Mesenchymal stem cell (in vitro differentiated cells and primary cell): ENCODE data around the gene NIPAL3.
"Not testable (repeated sequence)": the region's sequence is repeated elsewhere in the genome, so short reads cannot be mapped to it uniquely, and the experiment has no call there.

ENCODE experiments used
- DNase-seq: peaks from one replicate; pipeline ENCODE4 v3.0.0-alpha.2; 2013
- H2AFZ ChIP-seq: one replicate; pipeline ENCODE4 v1.6.1; 2013; ENCODE audit warnings: low read depth, mild to moderate bottlenecking, control low read depth, inconsistent platforms, low read length, moderate library complexity
- H2AK5ac ChIP-seq: 2 replicates; pipeline ENCODE4 v1.6.1; 2013; ENCODE audit warnings: low read length, moderate library complexity, mild to moderate bottlenecking, inconsistent platforms; ENCODE audit not compliant: severe bottlenecking
- H2BK120ac ChIP-seq: one replicate; pipeline ENCODE4 v1.6.1; 2013; ENCODE audit warnings: low read depth, mild to moderate bottlenecking, inconsistent platforms, low read length, moderate library complexity
- H2BK12ac ChIP-seq, 2 experiments: one replicate each; pipeline ENCODE4 v1.6.1; 2013; ENCODE audit warnings: inconsistent platforms in 2 of 2, low read length in 2 of 2, mild to moderate bottlenecking in 2 of 2, moderate library complexity in 2 of 2, control low read depth in 1 of 2
- H2BK15ac ChIP-seq: one replicate; pipeline ENCODE4 v1.6.1; 2013; ENCODE audit warnings: mild to moderate bottlenecking, low read depth, inconsistent platforms; ENCODE audit not compliant: poor library complexity, severe bottlenecking
- H2BK5ac ChIP-seq: 2 replicates; pipeline ENCODE4 v1.6.1; 2013; ENCODE audit warnings: low read depth, mild to moderate bottlenecking, low read length, control low read depth, inconsistent platforms; ENCODE audit not compliant: poor library complexity, severe bottlenecking
- H3K14ac ChIP-seq, 2 experiments: one replicate each; pipeline ENCODE4 v1.6.1; 2013; ENCODE audit warnings: inconsistent platforms in 2 of 2, low read length in 2 of 2, control low read depth in 1 of 2, mild to moderate bottlenecking in 1 of 2, moderate library complexity in 1 of 2
- H3K18ac ChIP-seq, 2 experiments: one replicate each; pipeline ENCODE4 v1.6.1; 2013; ENCODE audit warnings: inconsistent platforms in 2 of 2, low read length in 2 of 2, control low read depth in 1 of 2, low read depth in 1 of 2, mild to moderate bottlenecking in 1 of 2
- H3K23ac ChIP-seq, 2 experiments: one replicate each; pipeline ENCODE4 v1.6.1; 2013; ENCODE audit warnings: inconsistent platforms in 2 of 2, low read length in 2 of 2, mild to moderate bottlenecking in 2 of 2, moderate library complexity in 2 of 2, control low read depth in 1 of 2
- H3K27ac ChIP-seq: 2 replicates; pipeline ENCODE4 v1.5.1; 2013; ENCODE audit warnings: mild to moderate bottlenecking, moderate library complexity, low read length, control low read depth, inconsistent platforms; ENCODE audit not compliant: poor library complexity, severe bottlenecking
- H3K27me3 ChIP-seq, 2 experiments: 2 replicates each; pipeline versions ENCODE4 v1.6.1 to v1.7.0; 2013; ENCODE audit warnings: low read length in 2 of 2, mild to moderate bottlenecking in 2 of 2, moderate library complexity in 2 of 2, control low read depth in 1 of 2, inconsistent platforms in 1 of 2; ENCODE audit not compliant: control insufficient read depth in 1 of 2, insufficient read depth in 1 of 2
- H3K36me3 ChIP-seq, 2 experiments: 2 replicates each; pipeline versions ENCODE4 v1.6.1 to v1.7.0; 2013; ENCODE audit warnings: low read length in 2 of 2, control low read depth in 1 of 2, inconsistent platforms in 1 of 2, low read depth in 1 of 2, mild to moderate bottlenecking in 1 of 2; ENCODE audit not compliant: insufficient read depth in 2 of 2, control insufficient read depth in 1 of 2
- H3K4ac ChIP-seq, 2 experiments: one replicate each; pipeline ENCODE4 v1.6.1; 2013; ENCODE audit warnings: inconsistent platforms in 2 of 2, low read length in 2 of 2, mild to moderate bottlenecking in 2 of 2, moderate library complexity in 2 of 2, control low read depth in 1 of 2, low read depth in 1 of 2
- H3K4me1 ChIP-seq: 2 replicates; pipeline ENCODE4 v1.6.1; 2013; ENCODE audit warnings: low read depth, low read length, control low read depth; ENCODE audit not compliant: control insufficient read depth, insufficient read depth
- H3K4me2 ChIP-seq: 2 replicates; pipeline ENCODE4 v1.6.1; 2013; ENCODE audit warnings: low read length, mild to moderate bottlenecking, inconsistent platforms; ENCODE audit not compliant: poor library complexity, severe bottlenecking
- H3K4me3 ChIP-seq, 2 experiments: 2 replicates each; pipeline versions ENCODE4 v1.5.1 to v1.7.0; 2013; ENCODE audit warnings: low read length in 2 of 2, mild to moderate bottlenecking in 2 of 2, control low read depth in 1 of 2, low read depth in 1 of 2; ENCODE audit not compliant: insufficient read depth in 1 of 2
- H3K79me1 ChIP-seq: replicated peaks from 2 replicates; pipeline ENCODE4 v1.6.1; 2013; ENCODE audit warnings: mild to moderate bottlenecking, control low read depth, low read length, inconsistent platforms; ENCODE audit not compliant: poor library complexity, severe bottlenecking
- H3K9ac ChIP-seq: 2 replicates; pipeline ENCODE4 v1.7.0; 2013; ENCODE audit warnings: mild to moderate bottlenecking, low read length, moderate library complexity
- H3K9me3 ChIP-seq: 2 replicates; pipeline ENCODE4 v1.7.0; 2013; ENCODE audit warnings: mild to moderate bottlenecking, low read length; ENCODE audit not compliant: control insufficient read depth
- H4K8ac ChIP-seq: one replicate; pipeline ENCODE4 v1.6.1; 2013; ENCODE audit warnings: inconsistent platforms, mild to moderate bottlenecking, low read length, moderate library complexity
- H4K91ac ChIP-seq: one replicate; pipeline ENCODE4 v1.6.1; 2013; ENCODE audit warnings: mild to moderate bottlenecking, low read length, inconsistent platforms
- WGBS: methylation state at CpG from one replicate; pipeline ENCODE4 v1.1.7; 2013; ENCODE audit warnings: mixed read lengths; 5-methylcytosine and 5-hydroxymethylcytosine counted together

The NIPAL3 gene

DNA sequence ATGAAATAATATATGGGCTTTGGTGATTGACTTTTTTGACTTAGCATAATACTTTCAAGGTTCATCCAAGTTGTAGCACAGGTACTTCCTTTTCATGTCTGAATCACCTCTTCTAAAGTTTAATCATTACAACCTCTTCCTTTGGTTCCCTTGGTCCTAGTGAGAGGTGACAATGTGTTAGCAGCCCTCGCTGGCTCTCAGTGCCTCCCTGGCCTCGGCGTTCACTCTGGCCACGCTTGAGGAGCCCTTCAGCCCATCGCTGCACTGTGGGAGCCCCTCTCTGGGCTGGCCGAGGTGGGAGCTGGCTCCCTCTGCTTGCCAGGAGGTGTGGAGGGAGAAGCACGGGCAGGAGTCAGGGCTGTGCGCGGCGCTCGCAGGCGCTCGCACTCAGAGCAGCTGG lies 74.1 kb downstream of the NIPAL3 start:
- Histone ChIP-seq H2BK5ac (no peak overlapping the region), H3K9ac (no peak overlapping the region), H3K27me3 (peaks cover 28 to 31% of the 10 kb centered on the region in 2 experiments), H2BK15ac (no peak overlapping the region), H2AFZ (no peak overlapping the region), H3K14ac (peak overlapping the region in 1 of 2 experiments; percentile 80), H3K4me2 (no peak overlapping the region), H3K4me1 (no peaks in the 10 kb centered on the region), H4K91ac (no peak overlapping the region), H2BK120ac (no peak overlapping the region), H3K18ac (no peak overlapping the region), H3K79me1 (no peaks in the 10 kb centered on the region), H4K8ac (no peak overlapping the region), H3K4me3 (no peak overlapping the region), H3K9me3 (peaks cover 4% of the 10 kb centered on the region), H3K27ac (no peak overlapping the region), H2AK5ac (no peak overlapping the region), H3K4ac (no peak overlapping the region), H3K36me3 (no peaks in the 10 kb centered on the region), H2BK12ac (no peak overlapping the region), H3K23ac (no peak overlapping the region)
- 87% methylated on average over 13 of the region's 13 CpGs for WGBS
- DNase-seq = no peak

- Histone ChIP-seq H3K4me1 (no peaks in the 10 kb centered on the region), H4K91ac (no peak overlapping the region), H3K4me3 (no peak overlapping the region), H3K23ac (no peak overlapping the region), H3K36me3 (no peaks in the 10 kb centered on the region), H4K8ac (no peak overlapping the region), H2BK5ac (no peak overlapping the region), H3K27me3 (peaks cover 28 to 31% of the 10 kb centered on the region in 2 experiments), H3K18ac (no peak overlapping the region), H2AK5ac (no peak overlapping the region), H3K14ac (no peak overlapping the region), H3K27ac (no peak overlapping the region), H3K4ac (no peak overlapping the region), H2AFZ (no peak overlapping the region), H3K9me3 (peaks cover 4% of the 10 kb centered on the region), H2BK15ac (no peak overlapping the region), H2BK120ac (no peak overlapping the region), H2BK12ac (no peak overlapping the region), H3K79me1 (no peaks in the 10 kb centered on the region), H3K4me2 (no peak overlapping the region), H3K9ac (no peak overlapping the region)
- WGBS = 96% methylated on average over 18 of the region's 18 CpGs
- no peak for DNase-seq
These were observed 74.6 kb downstream of the NIPAL3 start for GRCh38 chr1:24490101-24490781.

GRCh38 chr1:24491577-24492360 lies 76.2 kb downstream of the NIPAL3 start:
- no peak overlapping the region for H2BK120ac ChIP-seq
- H4K91ac ChIP-seq = no peak overlapping the region
- peak overlapping the region in 1 of 2 experiments; percentile 23 for H3K4me3 ChIP-seq
- no peaks in the 10 kb centered on the region for H3K79me1 ChIP-seq
- H3K18ac ChIP-seq = no peak overlapping the region
- H3K4me2 ChIP-seq = no peak overlapping the region
- no peak overlapping the region for H2BK12ac ChIP-seq
- no peak overlapping the region for H3K4ac ChIP-seq
- H2AFZ ChIP-seq = no peak overlapping the region
- H3K14ac ChIP-seq = no peak overlapping the region
- no peak overlapping the region for H3K9ac ChIP-seq
- H3K23ac ChIP-seq = no peak overlapping the region
- H3K36me3 ChIP-seq = no peaks in the 10 kb centered on the region
- no peak overlapping the region for H2BK5ac ChIP-seq
- H2BK15ac ChIP-seq = no peak overlapping the region
- DNase-seq = no peak
- H3K9me3 ChIP-seq = peaks cover 7% of the 10 kb centered on the region
- H3K27me3 ChIP-seq = peaks cover 32 to 34% of the 10 kb centered on the region in 2 experiments
- H3K4me1 ChIP-seq = no peaks in the 10 kb centered on the region
- H2AK5ac ChIP-seq = no peak overlapping the region
- H4K8ac ChIP-seq = no peak overlapping the region
- WGBS = 77% methylated on average over 11 of the region's 15 CpGs
- no peak overlapping the region for H3K27ac ChIP-seq

DNA sequence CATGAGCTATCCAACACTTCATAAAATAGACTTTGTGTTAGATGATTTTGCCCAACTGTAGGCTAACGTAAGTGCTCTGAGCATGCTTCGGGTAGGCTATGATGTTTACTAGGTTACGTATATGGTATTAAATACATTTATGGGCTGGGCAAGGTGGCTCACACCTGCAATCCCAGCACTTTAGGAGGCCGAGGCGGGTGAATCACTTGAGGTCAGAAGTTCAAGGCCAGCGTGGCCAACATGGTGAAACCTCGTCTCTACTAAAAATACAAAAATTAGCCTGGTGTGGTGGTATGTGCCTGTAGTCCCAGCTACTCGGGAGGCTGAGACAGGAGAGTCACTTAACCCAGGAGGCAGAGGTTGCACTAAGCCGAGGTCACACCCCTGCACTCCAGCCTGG lies 77.3 kb downstream of the NIPAL3 start:
- not testable (repeated sequence) for H3K4me1 ChIP-seq, H3K9ac ChIP-seq, H3K79me1 ChIP-seq, H2AK5ac ChIP-seq, DNase-seq, H3K4ac ChIP-seq, H4K8ac ChIP-seq, H3K9me3 ChIP-seq, H3K4me2 ChIP-seq, H3K27ac ChIP-seq, H4K91ac ChIP-seq, H2AFZ ChIP-seq, H2BK15ac ChIP-seq, H3K23ac ChIP-seq, H3K36me3 ChIP-seq, H2BK120ac ChIP-seq, H3K18ac ChIP-seq, H2BK12ac ChIP-seq, H3K14ac ChIP-seq, H2BK5ac ChIP-seq, H3K4me3 ChIP-seq
- peaks cover 28 to 34% of the 10 kb centered on the region in 2 experiments for H3K27me3 ChIP-seq
- WGBS = 90% methylated on average over 9 of the region's 9 CpGs
